OCI-LY1 (cell line): ENCODE measurements around the gene PKD1L1.

Source experiments
- CTCF ChIP-seq: fragments of 200-600 bp; sonication (generic), shearing (Covaris generic); IDR thresholded peaks from 2 replicates; pipeline ENCODE4 v1.5.1; 2017; ENCODE audit warnings: mild to moderate bottlenecking, antibody characterized with exemption, low read length, moderate library complexity, mixed read lengths
- EZH2 ChIP-seq: fragments of 200-600 bp; sonication (generic), shearing (Covaris generic); IDR thresholded peaks from 2 replicates; pipeline ENCODE4 v1.8.0; 2017; ENCODE audit warnings: borderline replicate concordance, mixed run types, mild to moderate bottlenecking, antibody characterized with exemption, low read length, moderate library complexity, mixed read lengths

GRCh38 chr7:47762746-47763062 lies 185.6 kb downstream of the PKD1L1 start:
- no peak for TF ChIP-seq CTCF
- no peak for TF ChIP-seq EZH2
